Dendritic cell treated with granulocyte-macrophage colony-stimulating factor and Interleukin-4, amounts not matched to agents 40 ng/mL and 50 ng/mL, for 4 days (primary cell): ENCODE data around the gene SPOCK3.
"Not testable (repeated sequence)": the region's sequence is repeated elsewhere in the genome, so short reads cannot be mapped to it uniquely, and the experiment has no call there.

Experiments used
- H3K27ac Mint-ChIP-seq: one replicate; pipeline ENCODE4 v1.8.0; 2022; ENCODE audit warnings: mild to moderate bottlenecking, mixed read lengths
- H3K27me3 Mint-ChIP-seq: one replicate; pipeline ENCODE4 v1.8.0; 2022; ENCODE audit warnings: mild to moderate bottlenecking, mixed read lengths
- H3K36me3 Mint-ChIP-seq: one replicate; pipeline ENCODE4 v1.8.0; 2022; ENCODE audit warnings: low read depth, mixed read lengths
- H3K4me1 Mint-ChIP-seq: one replicate; pipeline ENCODE4 v1.8.0; 2022; ENCODE audit warnings: low read depth, mixed read lengths
- H3K4me3 Mint-ChIP-seq: one replicate; pipeline ENCODE4 v1.8.0; 2022; ENCODE audit warnings: mild to moderate bottlenecking, moderate library complexity, mixed read lengths
- H3K9me3 Mint-ChIP-seq: one replicate; pipeline ENCODE4 v1.8.0; 2022; ENCODE audit warnings: mixed read lengths
- intact Hi-C: fragments of 100-400 bp; cut with micrococcal nuclease; formaldehyde crosslinking; loops from one replicate; pipeline ENCODE4 v1.15.0; 2022

SPOCK3 gene

DNA sequence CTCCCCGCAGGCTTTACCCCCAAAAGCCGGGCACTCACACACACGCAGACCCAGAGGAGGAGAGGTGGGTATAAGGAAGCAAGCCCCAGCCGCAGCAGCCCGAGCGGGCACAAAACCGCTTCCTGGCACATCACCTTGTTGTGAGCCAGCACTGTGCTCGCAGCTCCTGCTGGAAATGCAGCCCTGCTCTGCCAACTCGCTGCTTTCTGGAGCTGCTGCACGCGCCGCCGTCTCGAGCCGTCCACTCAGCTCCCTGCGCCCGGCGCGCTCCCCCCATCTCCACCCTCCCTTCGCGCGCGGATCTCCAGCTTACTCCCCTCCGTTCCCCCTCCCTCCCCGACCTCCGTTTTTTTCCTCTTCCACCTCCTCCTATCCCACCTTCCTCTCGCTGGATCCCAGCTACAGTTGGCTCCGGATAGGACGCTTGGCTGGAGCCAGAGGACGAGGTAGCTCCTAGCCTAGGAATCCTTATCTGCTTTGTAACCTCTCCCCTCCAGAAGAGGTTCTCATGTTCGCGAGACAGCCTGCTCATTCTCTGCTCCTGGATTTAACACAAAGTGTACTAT is at the start of gene SPOCK3:
Gene SPOCK3, minus strand, starts transcription at position 179 of the 566 bp plus-strand sequence.
- Mint-ChIP-seq H3K4me3 (peak within 1 kb of the TSS; percentile 97), H3K4me1 (peaks cover 20% of the 10 kb centered on the region), H3K27me3 (peaks cover 40% of the 10 kb centered on the region), H3K9me3 (no peaks in the 10 kb centered on the region), H3K27ac (peak within 1 kb of the TSS; percentile 62), H3K36me3 (peaks cover 8% of the 10 kb centered on the region)
- intact Hi-C loops: no loop called here

DNA sequence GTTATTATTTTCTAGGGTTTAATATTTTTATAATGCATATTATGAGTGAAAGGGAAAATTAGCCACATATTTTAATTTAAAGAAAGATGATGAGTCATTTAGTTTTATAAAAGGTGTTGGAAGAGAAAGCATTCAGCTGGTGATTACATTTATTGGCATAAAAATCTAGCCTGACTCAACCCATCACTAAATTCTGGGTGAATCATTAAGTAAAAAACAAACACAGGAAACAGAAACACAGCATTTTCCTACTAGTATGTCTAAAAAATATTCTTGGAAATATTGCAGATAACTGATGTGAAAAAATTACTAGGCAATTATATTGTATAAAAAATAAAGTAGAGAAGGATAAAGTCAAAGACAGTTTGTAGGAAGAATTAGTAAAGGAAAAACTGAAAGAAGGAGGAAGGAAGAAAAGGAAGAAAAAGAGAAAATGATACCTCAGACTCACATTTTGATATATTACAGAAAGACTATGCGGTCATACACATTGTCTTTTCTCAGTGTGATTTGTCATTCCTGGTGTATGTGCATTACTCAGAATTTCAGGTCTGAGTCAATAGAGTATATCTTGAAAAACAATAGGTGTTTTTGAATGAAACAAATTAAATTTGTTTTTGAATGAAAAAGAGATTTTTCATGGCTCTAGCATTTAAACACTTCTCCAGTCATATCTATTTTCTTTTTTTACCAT is 48.0 kb upstream of the SPOCK3 start:
- Mint-ChIP-seq H3K27me3 (no peaks in the 10 kb centered on the region), H3K4me3 (no peak overlapping the region), H3K27ac (no peak overlapping the region), H3K36me3 (no peaks in the 10 kb centered on the region), H3K4me1 (no peaks in the 10 kb centered on the region), H3K9me3 (peaks cover 4% of the 10 kb centered on the region)
- intact Hi-C loops: no loop called here

DNA sequence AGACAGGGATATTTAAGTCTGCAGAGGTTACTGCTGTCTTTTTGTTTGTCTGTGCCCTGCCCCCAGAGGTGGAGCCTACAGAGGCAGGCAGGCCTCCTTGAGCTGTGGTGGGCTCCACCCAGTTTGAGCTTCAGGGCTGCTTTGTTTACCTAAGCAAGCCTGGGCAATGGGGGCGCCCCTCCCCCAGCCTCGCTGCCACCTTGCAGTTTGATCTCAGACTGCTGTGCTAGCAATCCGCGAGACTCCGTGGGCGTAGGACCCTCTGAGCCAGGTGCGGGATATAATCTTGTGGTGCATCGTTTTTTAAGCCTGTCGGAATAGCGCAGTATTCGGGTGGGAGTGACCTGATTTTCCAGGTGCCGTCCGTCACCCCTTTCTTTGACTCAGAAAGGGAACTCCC is 47.3 kb upstream of the SPOCK3 start:
- H3K27me3 Mint-ChIP-seq, intact Hi-C loops, H3K4me1 Mint-ChIP-seq, H3K4me3 Mint-ChIP-seq, H3K9me3 Mint-ChIP-seq, H3K27ac Mint-ChIP-seq, H3K36me3 Mint-ChIP-seq: not testable (repeated sequence)

DNA sequence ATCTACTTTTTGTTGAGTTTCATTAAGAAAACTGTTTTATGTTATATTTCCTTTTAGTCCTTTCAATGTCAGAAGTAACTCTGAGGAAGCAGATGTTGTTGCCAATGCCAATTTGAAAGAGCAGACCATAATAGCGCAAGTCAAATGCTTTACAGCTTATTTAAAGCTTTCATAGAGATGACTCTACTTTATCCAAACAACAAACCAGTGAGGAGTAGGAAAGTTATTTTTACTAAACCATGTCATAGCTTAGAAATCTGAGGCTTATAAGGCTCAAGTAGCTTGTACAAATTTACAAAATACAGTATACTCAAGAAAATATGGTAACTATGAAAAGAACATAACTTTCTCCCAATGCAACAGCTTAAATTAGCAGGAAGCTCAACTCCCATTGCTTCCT is 40.1 kb upstream of the SPOCK3 start:
- Mint-ChIP-seq H3K4me1 (no peaks in the 10 kb centered on the region), H3K4me3 (no peak overlapping the region), H3K9me3 (peaks cover 10% of the 10 kb centered on the region), H3K36me3 (no peaks in the 10 kb centered on the region), H3K27ac (no peak overlapping the region), H3K27me3 (no peaks in the 10 kb centered on the region)
- intact Hi-C loops: no loop called here

DNA sequence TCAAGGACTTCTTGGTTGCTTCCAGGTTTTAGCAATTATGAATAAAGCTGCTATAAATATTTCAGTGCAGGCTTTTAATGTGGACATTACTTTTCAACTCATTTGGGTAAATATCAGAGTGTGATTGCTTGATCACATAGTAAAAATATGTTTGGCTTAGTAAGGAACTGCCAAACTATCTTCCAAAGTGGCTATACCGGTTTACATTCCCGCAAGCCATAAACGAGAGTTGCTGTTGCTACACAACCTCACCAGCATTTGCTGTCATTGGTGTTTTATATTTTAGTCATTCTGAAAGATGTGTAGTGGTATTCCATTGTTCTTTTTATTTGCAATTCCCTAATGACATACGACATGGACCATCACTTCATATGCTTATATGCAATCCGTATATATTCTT is 30.9 kb upstream of the SPOCK3 start:
- H3K4me3 Mint-ChIP-seq: no peak overlapping the region
- no peak overlapping the region for H3K27ac Mint-ChIP-seq
- H3K4me1 Mint-ChIP-seq: no peaks in the 10 kb centered on the region
- H3K9me3 Mint-ChIP-seq: peaks cover 3% of the 10 kb centered on the region
- H3K36me3 Mint-ChIP-seq: no peaks in the 10 kb centered on the region
- intact Hi-C loops: no loop called here
- no peaks in the 10 kb centered on the region for H3K27me3 Mint-ChIP-seq

DNA sequence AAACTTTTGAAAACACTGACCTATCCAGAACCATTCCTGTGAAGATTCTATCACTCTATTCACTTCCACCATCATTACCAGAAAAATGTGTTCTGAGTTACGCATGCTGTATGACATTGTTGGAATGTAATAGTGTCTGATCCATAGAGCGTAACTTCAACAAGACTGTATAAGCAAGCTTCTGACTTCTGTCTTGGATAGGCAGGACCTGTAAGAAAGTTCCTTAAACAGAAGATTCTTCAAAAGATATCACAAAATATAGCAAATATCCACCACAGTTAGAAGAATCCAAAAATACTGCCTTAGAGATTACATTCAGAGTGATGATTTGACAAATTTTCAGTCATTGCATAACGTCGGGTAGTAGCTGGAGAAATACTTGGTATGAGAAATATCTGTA is 14.0 kb upstream of the SPOCK3 start:
- H3K36me3 Mint-ChIP-seq: no peaks in the 10 kb centered on the region
- peaks cover 7% of the 10 kb centered on the region for H3K4me1 Mint-ChIP-seq
- no peak overlapping the region for H3K4me3 Mint-ChIP-seq
- no peaks in the 10 kb centered on the region for H3K27me3 Mint-ChIP-seq
- H3K9me3 Mint-ChIP-seq: peaks cover 9% of the 10 kb centered on the region
- no peak overlapping the region for H3K27ac Mint-ChIP-seq
- intact Hi-C loops: no loop called here

DNA sequence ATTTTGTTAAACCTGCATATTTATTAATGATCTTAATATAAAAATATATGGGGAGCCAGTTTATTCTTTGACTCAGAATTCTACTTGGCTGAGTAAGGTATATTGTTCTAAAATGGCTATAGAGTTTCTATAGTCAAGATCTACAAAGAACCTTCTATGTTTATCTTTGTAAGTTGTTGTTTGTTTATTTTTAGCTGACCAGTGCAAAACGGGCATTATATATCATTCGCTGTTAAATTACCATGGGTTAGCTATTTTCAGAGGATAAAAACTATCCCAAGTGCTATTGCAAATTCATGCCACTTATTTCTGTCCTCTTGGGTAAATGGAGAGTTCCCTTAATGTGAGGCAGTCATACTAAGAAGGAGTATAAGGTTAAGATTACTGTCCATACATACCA is 5.3 kb upstream of the SPOCK3 start:
- intact Hi-C loops: no loop called here
- Mint-ChIP-seq H3K4me3 (no peak overlapping the region), H3K4me1 (peaks cover 5% of the 10 kb centered on the region), H3K27me3 (peaks cover 27% of the 10 kb centered on the region), H3K9me3 (peaks cover 2% of the 10 kb centered on the region), H3K36me3 (no peaks in the 10 kb centered on the region), H3K27ac (no peak overlapping the region)

DNA sequence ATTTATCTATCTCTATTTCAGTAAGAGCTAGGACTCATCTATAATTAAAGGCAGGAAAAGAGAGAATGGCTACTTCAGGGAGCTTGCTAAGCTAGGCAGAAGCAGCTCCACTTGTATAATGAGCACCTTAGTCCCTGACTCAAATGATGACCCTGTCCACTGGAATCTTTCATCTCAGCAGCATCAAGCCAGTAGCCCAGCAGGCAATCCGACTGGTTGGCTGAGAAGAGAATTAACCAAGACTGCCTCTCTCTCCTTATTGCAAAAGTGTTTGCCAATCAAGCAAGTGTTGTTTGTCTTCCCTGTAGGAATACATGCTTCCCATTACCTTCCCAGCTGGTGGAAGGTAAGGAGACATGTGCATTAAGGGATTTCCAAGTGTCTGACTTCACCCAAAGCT is 3.9 kb upstream of the SPOCK3 start:
- Mint-ChIP-seq H3K36me3 (peaks cover 8% of the 10 kb centered on the region), H3K27ac (no peak overlapping the region), H3K27me3 (peaks cover 41% of the 10 kb centered on the region), H3K4me3 (no peak overlapping the region), H3K9me3 (no peaks in the 10 kb centered on the region), H3K4me1 (peaks cover 19% of the 10 kb centered on the region)
- intact Hi-C loops: no loop called here

DNA sequence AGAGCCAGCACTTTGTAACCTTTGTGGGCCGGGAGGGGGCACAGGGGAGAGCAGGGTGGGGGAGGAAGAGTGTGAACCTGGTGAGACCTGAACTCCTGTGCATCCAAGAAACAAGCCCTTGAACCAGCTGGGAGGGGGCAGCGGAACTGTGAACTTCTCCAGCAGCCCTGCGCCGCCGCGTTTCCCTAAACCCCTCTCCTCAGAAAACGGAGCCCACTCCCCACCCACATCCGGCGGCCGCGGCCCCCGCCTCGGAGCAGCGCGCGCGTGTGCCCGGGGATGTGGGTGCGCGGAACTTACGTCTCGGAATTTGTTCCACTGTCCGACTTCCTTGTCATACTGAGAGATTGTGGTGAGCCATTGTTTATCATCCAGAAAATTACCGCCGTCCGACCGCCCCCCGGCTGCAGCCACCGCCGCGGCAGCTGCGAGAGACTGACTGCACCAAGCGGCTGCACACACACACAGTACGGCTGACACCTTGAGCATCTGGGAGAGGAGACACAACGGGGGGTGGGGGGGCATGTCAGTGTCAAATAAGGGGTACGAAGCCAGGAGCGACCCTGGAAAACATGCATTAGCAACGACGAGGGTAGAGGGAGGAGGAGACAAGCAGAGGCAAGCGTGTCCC is 494 bp downstream of the SPOCK3 start:
- Mint-ChIP-seq H3K36me3 (peaks cover 8% of the 10 kb centered on the region), H3K4me1 (peaks cover 20% of the 10 kb centered on the region), H3K4me3 (peak overlapping the region; percentile 97), H3K27me3 (peaks cover 40% of the 10 kb centered on the region), H3K27ac (peak overlapping the region; percentile 62), H3K9me3 (no peaks in the 10 kb centered on the region)
- intact Hi-C loops: no loop called here

DNA sequence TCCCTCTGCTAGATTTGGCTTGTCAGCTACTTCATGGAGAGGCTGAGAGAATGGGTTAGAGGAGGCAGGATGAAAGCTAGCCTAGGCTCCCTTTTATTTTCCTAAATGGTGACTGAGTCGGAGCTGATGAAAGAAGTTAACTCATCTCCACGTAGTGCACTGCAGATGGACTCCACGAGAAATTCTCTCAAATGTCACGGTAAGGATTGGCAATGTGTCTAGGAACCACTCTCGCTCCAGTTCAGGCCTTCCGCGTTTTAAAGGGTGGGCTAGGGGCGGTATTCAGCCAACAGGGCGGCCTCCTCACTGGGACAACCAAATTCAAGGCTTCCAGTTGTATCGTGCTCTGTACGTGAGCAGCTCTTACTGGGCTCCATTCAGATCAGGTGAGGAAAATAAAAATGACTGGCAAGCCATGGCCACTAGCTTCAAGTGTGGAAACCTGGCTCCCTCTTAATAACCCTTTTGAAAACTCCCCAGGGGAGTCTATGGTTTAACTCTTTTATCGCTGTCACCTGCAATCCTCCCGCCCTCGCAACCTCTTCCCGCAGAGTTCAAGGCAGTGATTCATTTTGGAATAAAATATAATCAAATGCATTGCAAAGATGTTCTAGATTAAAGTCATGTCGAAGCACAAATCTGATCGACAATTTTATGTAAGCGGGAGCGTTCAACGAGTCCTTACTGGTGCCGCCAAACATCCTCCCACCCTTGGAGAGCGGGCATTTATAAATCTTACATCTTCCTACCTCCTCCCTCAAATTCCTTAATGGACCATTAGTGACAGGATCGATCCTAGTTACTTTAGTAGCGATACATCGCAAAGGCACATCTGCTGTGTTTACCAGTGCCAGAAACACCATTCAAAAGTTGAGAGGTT is 1.2 kb downstream of the SPOCK3 start:
- Mint-ChIP-seq H3K27me3 (peaks cover 37% of the 10 kb centered on the region), H3K36me3 (peaks cover 8% of the 10 kb centered on the region), H3K4me3 (peak overlapping the region; percentile 97), H3K9me3 (no peaks in the 10 kb centered on the region), H3K4me1 (peaks cover 20% of the 10 kb centered on the region), H3K27ac (peak overlapping the region; percentile 62)
- intact Hi-C loops: no loop called here

DNA sequence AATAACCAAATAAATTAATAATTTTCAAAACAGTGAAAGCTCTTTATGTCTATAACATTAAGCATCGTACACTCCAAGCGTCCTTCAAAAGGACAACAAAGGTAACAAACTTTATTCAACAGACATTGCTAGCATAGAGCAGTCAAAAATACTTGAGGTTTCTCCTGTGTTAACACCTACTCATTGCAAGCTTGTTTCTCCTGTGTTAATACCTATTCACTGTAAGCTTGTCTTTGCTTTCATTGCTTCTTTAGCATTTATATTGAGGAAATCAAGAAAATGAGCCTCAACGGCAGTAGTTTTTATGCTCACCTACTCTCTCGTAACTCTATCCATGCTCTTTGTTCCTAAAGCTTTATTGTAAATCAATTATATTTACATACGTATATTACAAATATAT is 3.5 kb downstream of the SPOCK3 start:
- peaks cover 8% of the 10 kb centered on the region for H3K36me3 Mint-ChIP-seq
- H3K27me3 Mint-ChIP-seq: peaks cover 29% of the 10 kb centered on the region
- H3K27ac Mint-ChIP-seq: no peak overlapping the region
- H3K4me1 Mint-ChIP-seq: peaks cover 20% of the 10 kb centered on the region
- intact Hi-C loops: no loop called here
- H3K9me3 Mint-ChIP-seq: no peaks in the 10 kb centered on the region
- H3K4me3 Mint-ChIP-seq: no peak overlapping the region

DNA sequence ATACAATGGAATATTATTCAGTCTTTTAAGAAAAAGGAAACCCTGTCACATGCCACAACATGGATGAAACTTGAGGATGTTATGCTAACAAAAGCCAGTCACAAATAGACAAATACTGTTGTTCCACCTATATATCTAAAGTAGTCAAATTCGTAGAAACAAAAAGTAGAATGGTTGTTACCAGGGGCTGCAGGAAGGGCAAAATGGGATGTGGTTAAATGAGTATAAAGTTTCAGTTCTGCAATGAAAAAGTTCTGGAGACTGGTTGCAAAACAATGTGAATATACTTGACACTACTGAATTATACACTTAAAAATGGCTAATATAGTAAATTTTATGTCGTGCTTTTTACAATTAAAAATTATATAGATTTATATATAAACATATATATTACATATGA is 12.2 kb downstream of the SPOCK3 start:
- H3K36me3 Mint-ChIP-seq: no peaks in the 10 kb centered on the region
- H3K27ac Mint-ChIP-seq: peak overlapping the region; percentile 27
- H3K9me3 Mint-ChIP-seq: no peaks in the 10 kb centered on the region
- no peaks in the 10 kb centered on the region for H3K4me1 Mint-ChIP-seq
- intact Hi-C loops: loop anchor here (10.0 kb wide), 1 partner anchor 1863 kb away; no protein-coding TSS in a partner anchor
- no peaks in the 10 kb centered on the region for H3K27me3 Mint-ChIP-seq
- H3K4me3 Mint-ChIP-seq: no peak overlapping the region

DNA sequence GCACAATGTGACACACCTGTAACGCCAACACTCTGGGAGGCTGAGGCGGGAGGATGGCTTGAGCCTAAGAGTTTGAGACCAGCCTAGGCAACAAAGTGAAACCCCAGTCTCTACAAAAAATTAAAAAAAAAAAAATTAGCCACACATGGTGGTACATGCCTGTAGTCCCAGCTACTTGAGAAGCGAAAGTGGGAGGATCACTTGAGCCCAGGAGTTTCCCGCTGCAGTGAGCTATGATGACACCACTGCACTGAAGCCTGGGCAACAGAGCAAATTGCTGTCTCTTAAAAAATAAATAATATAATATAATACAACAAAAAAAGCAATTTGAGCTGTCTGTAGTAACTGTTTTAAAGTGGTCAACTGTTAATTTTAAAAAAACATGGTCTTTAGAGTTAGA is 13.2 kb downstream of the SPOCK3 start:
- intact Hi-C loops: loop anchor here (10.0 kb wide), 1 partner anchor 1864 kb away; no protein-coding TSS in a partner anchor
- Mint-ChIP-seq H3K4me3 (no peak overlapping the region), H3K27me3 (no peaks in the 10 kb centered on the region), H3K9me3 (no peaks in the 10 kb centered on the region), H3K27ac (no peak overlapping the region), H3K36me3 (no peaks in the 10 kb centered on the region), H3K4me1 (no peaks in the 10 kb centered on the region)
